IPS-15b (cell line): ENCODE measurements around the gene BRAT1.
A peak's percentile ranks its signal among the peaks of the same experiment; 100 is the strongest.

Experiments used
- H3K27me3 ChIP-seq: one replicate; pipeline ENCODE4 v1.6.1; 2013; ENCODE audit warnings: low read length; ENCODE audit not compliant: control insufficient read depth, insufficient read depth
- H3K36me3 ChIP-seq: one replicate; pipeline ENCODE4 v1.6.1; 2013; ENCODE audit warnings: low read length; ENCODE audit not compliant: control insufficient read depth, insufficient read depth
- H3K4me1 ChIP-seq: one replicate; pipeline ENCODE4 v1.6.1; 2013; ENCODE audit warnings: mild to moderate bottlenecking, low read length; ENCODE audit not compliant: control insufficient read depth, insufficient read depth
- H3K4me3 ChIP-seq: one replicate; pipeline ENCODE4 v1.5.1; 2013; ENCODE audit warnings: low read depth, low read length
- H3K9ac ChIP-seq: one replicate; pipeline ENCODE4 v1.6.1; 2013; ENCODE audit warnings: low read depth, mild to moderate bottlenecking, low read length
- H3K9me3 ChIP-seq: one replicate; pipeline ENCODE4 v1.6.1; 2013; ENCODE audit warnings: mild to moderate bottlenecking, low read length; ENCODE audit not compliant: control insufficient read depth, insufficient read depth

BRAT1 gene

GRCh38 chr7:2513702-2514101, 41.6 kb downstream of the BRAT1 start:
- peaks cover 4% of the 10 kb centered on the region for H3K36me3 ChIP-seq
- H3K9ac ChIP-seq, result no peak overlapping the region
- peaks cover 6% of the 10 kb centered on the region for H3K4me1 ChIP-seq
- H3K4me3 ChIP-seq, result no peak overlapping the region
- peaks cover 9% of the 10 kb centered on the region for H3K27me3 ChIP-seq
- H3K9me3 ChIP-seq, result no peaks in the 10 kb centered on the region

- Histone ChIP-seq H3K9me3 (no peaks in the 10 kb centered on the region), H3K36me3 (peaks cover 4% of the 10 kb centered on the region), H3K4me1 (peaks cover under 1% of the 10 kb centered on the region), H3K9ac (no peak overlapping the region), H3K4me3 (no peak overlapping the region), H3K27me3 (peaks cover 3% of the 10 kb centered on the region)
Measured at GRCh38 chr7:2512713-2513112, 42.6 kb downstream of the BRAT1 start.

GRCh38 chr7:2512179-2512661, 43.1 kb downstream of the BRAT1 start:
- peak overlapping the region; percentile 12 for H3K9ac ChIP-seq
- H3K9me3 ChIP-seq, result no peaks in the 10 kb centered on the region
- H3K4me3 ChIP-seq, result no peak overlapping the region
- H3K4me1 ChIP-seq, result no peaks in the 10 kb centered on the region
- H3K36me3 ChIP-seq, result peaks cover 4% of the 10 kb centered on the region
- H3K27me3 ChIP-seq, result no peaks in the 10 kb centered on the region

GRCh38 chr7:2511769-2512168, 43.6 kb downstream of the BRAT1 start:
- H3K9me3 ChIP-seq, result no peaks in the 10 kb centered on the region
- H3K9ac ChIP-seq, result peak overlapping the region; percentile 12
- no peak overlapping the region for H3K4me3 ChIP-seq
- no peaks in the 10 kb centered on the region for H3K27me3 ChIP-seq
- peaks cover 4% of the 10 kb centered on the region for H3K36me3 ChIP-seq
- no peaks in the 10 kb centered on the region for H3K4me1 ChIP-seq

GRCh38 chr7:2510909-2511768, 44.2 kb downstream of the BRAT1 start:
- H3K4me1 ChIP-seq, result no peaks in the 10 kb centered on the region
- H3K36me3 ChIP-seq, result no peaks in the 10 kb centered on the region
- H3K4me3 ChIP-seq, result no peak overlapping the region
- H3K9me3 ChIP-seq, result no peaks in the 10 kb centered on the region
- no peak overlapping the region for H3K9ac ChIP-seq
- H3K27me3 ChIP-seq, result no peaks in the 10 kb centered on the region

GRCh38 chr7:2510130-2510776, 45.1 kb downstream of the BRAT1 start:
- no peaks in the 10 kb centered on the region for H3K9me3 ChIP-seq
- no peaks in the 10 kb centered on the region for H3K27me3 ChIP-seq
- no peak overlapping the region for H3K4me3 ChIP-seq
- no peaks in the 10 kb centered on the region for H3K36me3 ChIP-seq
- no peaks in the 10 kb centered on the region for H3K4me1 ChIP-seq
- H3K9ac ChIP-seq, result no peak overlapping the region

- Histone ChIP-seq H3K4me3 (no peak overlapping the region), H3K9me3 (no peaks in the 10 kb centered on the region), H3K4me1 (no peaks in the 10 kb centered on the region), H3K36me3 (no peaks in the 10 kb centered on the region), H3K9ac (no peak overlapping the region), H3K27me3 (no peaks in the 10 kb centered on the region)
Measured at GRCh38 chr7:2509298-2509906, 45.9 kb downstream of the BRAT1 start.

GRCh38 chr7:2508327-2509215, 46.8 kb downstream of the BRAT1 start:
- Histone ChIP-seq H3K9me3 (no peaks in the 10 kb centered on the region), H3K4me1 (no peaks in the 10 kb centered on the region), H3K4me3 (no peak overlapping the region), H3K36me3 (no peaks in the 10 kb centered on the region), H3K9ac (no peak overlapping the region), H3K27me3 (no peaks in the 10 kb centered on the region)

GRCh38 chr7:2507917-2508306, 47.4 kb downstream of the BRAT1 start:
- Histone ChIP-seq H3K9me3 (no peaks in the 10 kb centered on the region), H3K4me3 (no peak overlapping the region), H3K27me3 (no peaks in the 10 kb centered on the region), H3K9ac (no peak overlapping the region), H3K4me1 (no peaks in the 10 kb centered on the region), H3K36me3 (no peaks in the 10 kb centered on the region)

GRCh38 chr7:2507208-2507916, 48.0 kb downstream of the BRAT1 start:
- H3K36me3 ChIP-seq, result no peaks in the 10 kb centered on the region
- no peaks in the 10 kb centered on the region for H3K27me3 ChIP-seq
- no peaks in the 10 kb centered on the region for H3K9me3 ChIP-seq
- no peaks in the 10 kb centered on the region for H3K4me1 ChIP-seq
- no peak overlapping the region for H3K9ac ChIP-seq
- H3K4me3 ChIP-seq, result no peak overlapping the region

- H3K27me3 ChIP-seq, result no peaks in the 10 kb centered on the region
- H3K36me3 ChIP-seq, result no peaks in the 10 kb centered on the region
- H3K9me3 ChIP-seq, result no peaks in the 10 kb centered on the region
- no peaks in the 10 kb centered on the region for H3K4me1 ChIP-seq
- no peak overlapping the region for H3K4me3 ChIP-seq
- no peak overlapping the region for H3K9ac ChIP-seq
Measured at GRCh38 chr7:2505401-2505800, 49.9 kb downstream of the BRAT1 start.
